Endothelial cell of umbilical vein (primary cell): ENCODE data around the gene L3MBTL4. TPM values are rescaled to one million over a fixed set of nuclear protein-coding genes. Genes with fewer than 3 reads are reported as not detected.

Source experiments
- BruUV-seq: library from RNA; stranded (reverse); fragments of 400-500 nt; replicated peaks from 2 replicates; lab custom pipeline; 2021; lab: Mats Ljungman, UMichigan
- CTCF ChIA-PET: fragments of 300-600, 350-600 bp; sonication (Branson Sonifier 250); formaldehyde crosslinking; loops from one replicate; lab custom pipeline; 2021; ENCODE audit warnings: antibody characterized with exemption, inconsistent platforms; lab: Charles Lee
- POLR2A ChIA-PET: fragments of 300-600, 350-600 bp; sonication (Branson Sonifier 250); formaldehyde crosslinking; loops from one replicate; lab custom pipeline; 2021; ENCODE audit warnings: antibody characterized with exemption, inconsistent platforms; lab: Charles Lee
- DNase-seq: peaks from one replicate; pipeline ENCODE4 v3.0.0-alpha.2; 2011; ENCODE audit warnings: low read depth, low spot score
- FAIRE-seq: peaks from 2 replicates; lab custom pipeline; 2011; peaks lifted over from hg19 to GRCh38; lab: Jason Lieb, UNC
- H2AFZ ChIP-seq: 2 replicates; pipeline ENCODE4 v1.6.0; 2012; ENCODE audit warnings: low read depth, low read length, control low read depth, inconsistent platforms
- H3K27ac ChIP-seq: 2 replicates; pipeline ENCODE4 v1.5.1; 2011; ENCODE audit warnings: low read depth, mild to moderate bottlenecking, control low read depth, low read length, moderate library complexity; ENCODE audit not compliant: insufficient read depth
- H3K27me3 ChIP-seq, 2 experiments: 2 replicates each; pipeline versions ENCODE4 v1.6.0 to v1.6.1; 2011; ENCODE audit warnings: low read length in 2 of 2, mixed read lengths in 1 of 2; ENCODE audit not compliant: control insufficient read depth in 2 of 2, insufficient read depth in 2 of 2
- H3K36me3 ChIP-seq, 2 experiments: 2 replicates in 1 of 2; 3 replicates in 1 of 2; pipeline ENCODE4 v1.5.1; 2011; ENCODE audit warnings: low read length in 2 of 2, mild to moderate bottlenecking in 1 of 2, moderate library complexity in 1 of 2; ENCODE audit not compliant: control insufficient read depth in 2 of 2, insufficient read depth in 2 of 2; ENCODE audit errors: extremely low read depth in 1 of 2
- H3K4me1 ChIP-seq: 3 replicates; pipeline ENCODE4 v1.5.1; 2011; ENCODE audit warnings: mild to moderate bottlenecking, low read length; ENCODE audit not compliant: control insufficient read depth, insufficient read depth; ENCODE audit errors: extremely low read depth
- H3K4me2 ChIP-seq: 2 replicates; pipeline ENCODE4 v1.6.1; 2011; ENCODE audit warnings: low read length, control low read depth, mixed read lengths; ENCODE audit not compliant: insufficient read depth
- H3K4me3 ChIP-seq, 3 experiments: fragments of 200-600 bp in 1 of 3; sonication (generic), shearing (Covaris generic) in 1 of 3; replicated peaks in 1 of 3; 2 replicates each; pipeline ENCODE4 v1.5.1; 2011 to 2016; ENCODE audit warnings: control low read depth in 3 of 3, low read length in 3 of 3, mild to moderate bottlenecking in 2 of 3, inconsistent platforms in 1 of 3, low read depth in 1 of 3, moderate library complexity in 1 of 3; ENCODE audit not compliant: insufficient read depth in 1 of 3
- H3K79me2 ChIP-seq: 2 replicates; pipeline ENCODE4 v1.6.0; 2012; ENCODE audit warnings: low read length, inconsistent platforms; ENCODE audit not compliant: control insufficient read depth, insufficient read depth
- H3K9ac ChIP-seq: replicated peaks from 2 replicates; pipeline ENCODE3; 2011; ENCODE audit warnings: low read length, control low read depth; ENCODE audit not compliant: insufficient read depth; ENCODE audit errors: extremely low read depth
- H3K9me1 ChIP-seq: replicated peaks from 3 replicates; pipeline ENCODE4 v1.6.0; 2011; ENCODE audit warnings: mild to moderate bottlenecking, low read length; ENCODE audit not compliant: control insufficient read depth, insufficient read depth; ENCODE audit errors: extremely low read depth
- H3K9me3 ChIP-seq: replicated peaks from 2 replicates; pipeline ENCODE4 v1.5.1; 2012; ENCODE audit warnings: low read length, inconsistent platforms; ENCODE audit not compliant: control insufficient read depth, insufficient read depth
- H4K20me1 ChIP-seq: replicated peaks from 2 replicates; pipeline ENCODE3; 2011; ENCODE audit warnings: mild to moderate bottlenecking, low read length; ENCODE audit not compliant: control insufficient read depth, insufficient read depth; ENCODE audit errors: extremely low read depth
- CTCF ChIP-seq, 2 donors: IDR thresholded peaks; 1 replicate in 1 of 2; 2 replicates in 1 of 2; pipeline ENCODE4 v1.5.1; 2011; ENCODE audit warnings: low read length in 2 of 2, mild to moderate bottlenecking in 2 of 2, moderate library complexity in 2 of 2, control low read depth in 1 of 2, inconsistent platforms in 1 of 2, low read depth in 1 of 2; ENCODE audit not compliant: insufficient read depth in 1 of 2; ENCODE audit errors: extremely low read depth in 1 of 2
- EZH2 ChIP-seq: IDR thresholded peaks from 2 replicates; pipeline ENCODE4 v1.6.1; 2012; ENCODE audit warnings: borderline replicate concordance, low read depth, mild to moderate bottlenecking, moderate library complexity, low read length, inconsistent platforms; ENCODE audit not compliant: severe bottlenecking
- FOS ChIP-seq: IDR thresholded peaks from 2 replicates; pipeline ENCODE4 v1.6.1; 2011; ENCODE audit warnings: mild to moderate bottlenecking, low read length, moderate library complexity, borderline replicate concordance; ENCODE audit not compliant: insufficient read depth
- GATA2 ChIP-seq: IDR thresholded peaks from 2 replicates; pipeline ENCODE4 v1.7.0; 2011; ENCODE audit warnings: low read depth, mild to moderate bottlenecking, moderate library complexity, mixed read lengths, low read length; ENCODE audit not compliant: insufficient read length, insufficient read depth
- JUN ChIP-seq: IDR thresholded peaks from 2 replicates; pipeline ENCODE4 v1.6.1; 2011; ENCODE audit warnings: borderline replicate concordance, low read depth; ENCODE audit not compliant: insufficient read length, insufficient read depth
- MAX ChIP-seq: IDR thresholded peaks from 2 replicates; pipeline ENCODE4 v1.6.1; 2011; ENCODE audit not compliant: insufficient read depth, insufficient read length
- MYC ChIP-seq: IDR thresholded peaks from one replicate; pipeline ENCODE4 v1.6.1; 2011; ENCODE audit warnings: mild to moderate bottlenecking, low read depth, low read length
- POLR2A ChIP-seq: IDR thresholded peaks from 2 replicates; pipeline ENCODE4 v1.6.1; 2012; ENCODE audit warnings: low read depth, mild to moderate bottlenecking, control low read depth, low read length
- POLR2AphosphoS5 ChIP-seq: IDR thresholded peaks from 2 replicates; pipeline ENCODE4 v1.6.1; 2012; ENCODE audit warnings: low read depth, mild to moderate bottlenecking, control low read depth, low read length, moderate library complexity; ENCODE audit not compliant: insufficient read depth
- dilution Hi-C: fragments of 300-500 bp; cut with MboI; formaldehyde crosslinking; loops from one replicate; pipeline ENCODE4 v1.15.0; 2019; ENCODE audit warnings: low sequenced_read_pairs; ENCODE audit not compliant: extremely low pct_ligation_motif_present
- intact Hi-C: fragments of 100-400 bp; cut with micrococcal nuclease; formaldehyde crosslinking; loops from one replicate; pipeline ENCODE4 v1.10.0; 2022
- polyA plus RNA-seq, 4 experiments: library from polyadenylated mRNA; depleted of rRNA in 3 of 4; stranded (reverse) in 3 of 4; unstranded in 1 of 4; fragments of >200 nt; gene quantifications; 2 replicates each; pipeline versions ENCODE4 v1.2.1 to v1.2.3, GENCODE V29; 2011 to 2012; ENCODE audit warnings: missing spikeins in 1 of 4
- total RNA-seq: library from RNA; stranded (reverse); gene quantifications from 2 replicates; pipeline ENCODE4 v1.2.3, GENCODE V29; 2021

The L3MBTL4 gene
- total and polyA plus RNA-seq, 2 donors (not counting 3 experiments of a cell fraction or from before 2014, with no cell fraction given): 0.80 TPM; not detected in 1

DNA sequence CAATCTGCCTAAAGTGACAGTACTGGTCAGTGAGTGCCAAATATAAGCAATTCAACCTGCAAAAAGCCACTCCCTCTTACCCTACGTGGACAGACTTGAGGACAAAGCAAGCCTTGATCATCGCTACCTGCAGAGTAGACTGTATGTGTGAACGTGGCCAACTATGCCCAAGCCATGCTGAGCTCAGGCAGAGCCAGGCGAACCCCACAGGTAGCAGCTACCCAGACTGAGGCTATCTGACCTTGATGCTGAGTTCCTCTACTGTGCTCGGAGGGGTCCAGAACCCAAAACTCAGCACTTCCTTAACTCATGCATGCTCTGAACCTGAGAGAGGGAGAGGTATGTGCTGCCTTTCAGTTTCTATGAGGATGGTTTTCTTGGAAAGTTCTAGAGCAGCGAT, 455.9 kb downstream of the L3MBTL4 start:
- H3K79me2 ChIP-seq: no peaks in the 10 kb centered on the region

More for the DNA sequence above, 455.9 kb downstream of the L3MBTL4 start:
- no peak overlapping the region for H3K9ac ChIP-seq
- H3K9me1 ChIP-seq: no peaks in the 10 kb centered on the region
- H4K20me1 ChIP-seq: no peaks in the 10 kb centered on the region
- no peak overlapping the region for H3K4me3 ChIP-seq
- H3K36me3 ChIP-seq: no peaks in the 10 kb centered on the region
- no peak overlapping the region for H3K27ac ChIP-seq
- no TSS peak for BruUV-seq
- H3K27me3 ChIP-seq: no peaks in the 10 kb centered on the region
- ChIA-PET CTCF (no interaction called here), POLR2A (no interaction called here)
- H3K4me1 ChIP-seq: no peaks in the 10 kb centered on the region
- FAIRE-seq (no peak), DNase-seq (no peak)
- H2AFZ ChIP-seq: no peak overlapping the region
- dilution Hi-C loops (no loop called here), intact Hi-C loops (no loop called here)
- TF ChIP-seq EZH2 (no peak), GATA2 (no peak), JUN (no peak), MYC (no peak), POLR2AphosphoS5 (no peak), MAX (no peak), CTCF (IDR thresholded peaks at IDR 0.05; ENCODE audit: extremely low read depth in 1 of 2, insufficient read depth in 1 of 2, low read depth in 1 of 2, low read length in 2 of 2) (no peak), POLR2A (no peak), FOS (no peak)
- no peak overlapping the region for H3K4me2 ChIP-seq
- H3K9me3 ChIP-seq: no peaks in the 10 kb centered on the region
